Ovary (tissue), 3 donors: Measurements from ENCODE around the gene RASD1.

Experiments
- CTCF ChIP-seq, 3 donors: fragments of 450-650 bp in 2 of 3; fragments of 200-600 bp in 1 of 3; IDR thresholded peaks; one replicate each; pipeline versions ENCODE4 v1.5.1 to v1.8.0; 2016 to 2022; ENCODE audit warnings: antibody characterized with exemption in 3 of 3, mild to moderate bottlenecking in 1 of 3
- EP300 ChIP-seq: sonication (generic); formaldehyde crosslinking; IDR thresholded peaks from one replicate; pipeline ENCODE4 v1.6.1; 2017; ENCODE audit warnings: antibody characterized with exemption
- POLR2A ChIP-seq: fragments of 450-650 bp; IDR thresholded peaks from one replicate; pipeline ENCODE4 v1.6.1; 2017; ENCODE audit warnings: antibody characterized with exemption, mild to moderate bottlenecking, moderate library complexity
- donor health status: DM: no; HTN: no; CAD: no.

GRCh38 chr17:17481860-17482259 is 14.3 kb downstream of the RASD1 start:
- TF ChIP-seq CTCF (IDR thresholded peaks at IDR 0.05) (no peak), EP300 (no peak), POLR2A (no peak)
